ENCODE data around the gene ANKIB1. TPM values are rescaled to one million over a fixed set of nuclear protein-coding genes. Genes with fewer than 3 reads are reported as not detected.
"Not testable (repeated sequence)": the region's sequence is repeated elsewhere in the genome, so short reads cannot be mapped to it uniquely, and the experiment has no call there.

Gene ANKIB1
- total and polyA plus RNA-seq, 2 donors from 2014 or later = 10.7 to 59.0 TPM

DNA sequence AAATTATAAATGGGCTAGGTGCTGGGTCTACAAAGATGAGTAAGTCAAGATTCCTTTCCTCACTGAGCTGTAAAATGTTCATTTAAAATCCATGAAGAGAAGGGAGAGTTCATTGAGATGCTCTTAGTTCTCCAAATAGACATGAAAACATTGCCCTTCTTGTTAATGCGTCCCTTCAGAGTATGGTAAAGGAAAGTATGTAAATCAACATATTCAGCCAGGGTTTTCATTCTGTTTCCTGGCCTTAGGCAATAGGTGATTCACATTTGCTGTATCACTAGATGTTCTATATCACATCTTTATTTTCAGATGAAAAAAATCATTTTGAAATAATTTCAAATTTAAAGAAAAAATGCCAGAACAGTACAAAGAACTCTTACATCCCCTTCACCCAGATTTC is 5.4 kb downstream of the ANKIB1 start:
- intact Hi-C loops (cut with DNase I) = no loop called here
- TF ChIP-seq, protein P1, sequence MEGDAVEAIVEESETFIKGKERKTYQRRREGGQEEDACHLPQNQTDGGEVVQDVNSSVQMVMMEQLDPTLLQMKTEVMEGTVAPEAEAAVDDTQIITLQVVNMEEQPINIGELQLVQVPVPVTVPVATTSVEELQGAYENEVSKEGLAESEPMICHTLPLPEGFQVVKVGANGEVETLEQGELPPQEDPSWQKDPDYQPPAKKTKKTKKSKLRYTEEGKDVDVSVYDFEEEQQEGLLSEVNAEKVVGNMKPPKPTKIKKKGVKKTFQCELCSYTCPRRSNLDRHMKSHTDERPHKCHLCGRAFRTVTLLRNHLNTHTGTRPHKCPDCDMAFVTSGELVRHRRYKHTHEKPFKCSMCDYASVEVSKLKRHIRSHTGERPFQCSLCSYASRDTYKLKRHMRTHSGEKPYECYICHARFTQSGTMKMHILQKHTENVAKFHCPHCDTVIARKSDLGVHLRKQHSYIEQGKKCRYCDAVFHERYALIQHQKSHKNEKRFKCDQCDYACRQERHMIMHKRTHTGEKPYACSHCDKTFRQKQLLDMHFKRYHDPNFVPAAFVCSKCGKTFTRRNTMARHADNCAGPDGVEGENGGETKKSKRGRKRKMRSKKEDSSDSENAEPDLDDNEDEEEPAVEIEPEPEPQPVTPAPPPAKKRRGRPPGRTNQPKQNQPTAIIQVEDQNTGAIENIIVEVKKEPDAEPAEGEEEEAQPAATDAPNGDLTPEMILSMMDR (IDR thresholded peaks at IDR 0.05; ENCODE audit: borderline replicate concordance, extremely low read depth, insufficient read depth) = no peak
- FAIRE-seq = no peak
- Histone ChIP-seq H3K9me3 (ENCODE audit: control insufficient read depth in 2 of 3, insufficient read depth in 1 of 3, low read length in 3 of 3) (no peaks in the 10 kb centered on the region), H3K9ac (ENCODE audit: low read length in 3 of 3) (no peak overlapping the region), H3K4me3 (ENCODE audit: low read length in 3 of 3) (no peak overlapping the region), H3K27me3 (ENCODE audit: control insufficient read depth, insufficient read depth, low read length) (no peaks in the 10 kb centered on the region), H3K4me1 (ENCODE audit: control insufficient read depth in 2 of 3, insufficient read depth in 2 of 3, low read depth in 1 of 3, low read length in 3 of 3) (no peaks in the 10 kb centered on the region), H3K36me3 (ENCODE audit: control insufficient read depth in 2 of 3, insufficient read depth in 3 of 3, low read length in 3 of 3) (no peaks in the 10 kb centered on the region), H3K27ac (ENCODE audit: low read depth in 2 of 2, low read length in 2 of 2) (no peak overlapping the region)
- DNase-seq = no peak

DNA sequence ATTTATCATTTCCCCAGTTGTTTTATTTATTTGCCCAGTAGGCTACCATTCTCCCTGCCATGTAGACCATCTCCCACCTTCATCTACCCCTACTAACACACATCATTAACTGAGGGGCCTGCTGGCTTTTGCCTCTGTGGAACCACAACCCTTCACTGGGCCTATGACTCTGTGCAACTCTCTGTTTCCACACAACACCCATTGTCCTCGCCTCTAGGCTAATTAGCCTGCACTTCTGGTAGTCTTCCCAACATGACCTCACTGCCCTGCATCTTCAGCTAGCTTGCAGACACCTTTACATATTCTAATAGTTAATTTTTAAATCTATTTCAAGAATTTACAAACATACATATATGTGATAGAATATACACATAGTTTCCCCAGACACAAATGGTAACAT is 7.5 kb downstream of the ANKIB1 start:
- no peak overlapping the region for H3K27ac ChIP-seq (ENCODE audit: low read depth in 2 of 2, low read length in 2 of 2)
- H3K36me3 ChIP-seq (ENCODE audit: control insufficient read depth in 2 of 3, insufficient read depth in 3 of 3, low read length in 3 of 3) = no peaks in the 10 kb centered on the region
- intact Hi-C loops (cut with DNase I) = no loop called here
- FAIRE-seq (no peak), DNase-seq (no peak)
- no peak overlapping the region for H3K9ac ChIP-seq (ENCODE audit: low read length in 3 of 3)
- no peaks in the 10 kb centered on the region for H3K27me3 ChIP-seq (ENCODE audit: control insufficient read depth, insufficient read depth, low read length)
- H3K4me1 ChIP-seq (ENCODE audit: control insufficient read depth in 2 of 3, insufficient read depth in 2 of 3, low read depth in 1 of 3, low read length in 3 of 3) = no peaks in the 10 kb centered on the region
- no peaks in the 10 kb centered on the region for H3K9me3 ChIP-seq (ENCODE audit: control insufficient read depth in 2 of 3, insufficient read depth in 1 of 3, low read length in 3 of 3)
- TF ChIP-seq, protein P1 (IDR thresholded peaks at IDR 0.05; ENCODE audit: borderline replicate concordance, extremely low read depth, insufficient read depth) = no peak
- H3K4me3 ChIP-seq (ENCODE audit: low read length in 3 of 3) = no peak overlapping the region

DNA sequence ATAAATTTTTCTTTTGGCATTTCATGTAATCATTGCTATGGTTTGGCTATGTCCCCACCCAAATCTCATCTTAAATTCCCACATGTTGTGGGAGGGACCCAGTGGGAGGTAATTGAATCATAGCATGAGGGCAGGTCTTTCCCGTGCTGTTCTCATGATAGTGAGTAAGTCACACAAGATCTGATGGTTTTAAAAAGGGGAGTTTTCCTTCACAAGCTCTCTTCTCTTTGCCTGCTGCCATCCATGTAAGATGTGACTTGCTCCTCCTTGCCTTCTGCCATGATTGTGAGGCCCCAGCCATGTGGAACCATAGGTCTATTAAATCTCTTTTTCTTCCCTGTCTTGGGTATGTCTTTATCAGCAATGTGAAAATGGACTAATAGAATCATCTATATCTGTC is 9.0 kb downstream of the ANKIB1 start:
- H3K9ac ChIP-seq (ENCODE audit: low read length in 3 of 3) = not testable (repeated sequence)

DNA sequence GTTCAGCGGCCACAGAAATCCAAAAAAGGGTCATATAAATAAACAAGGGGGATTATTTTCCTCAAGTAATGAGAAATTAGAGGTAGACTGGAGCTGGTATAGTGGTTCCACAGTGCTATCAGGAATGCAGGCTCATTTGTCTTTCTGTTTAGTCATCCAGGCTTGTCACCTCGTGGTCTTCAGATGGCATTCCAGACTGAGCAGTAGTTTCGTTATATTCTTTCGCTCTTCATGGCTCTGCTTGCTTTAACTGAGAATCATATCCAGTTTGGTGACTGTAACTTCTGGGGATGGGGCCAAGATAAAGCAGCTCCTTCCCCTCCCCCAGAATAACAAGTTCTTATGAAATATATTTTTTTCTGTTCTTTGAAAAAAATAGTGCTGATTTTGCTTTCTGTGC is 9.5 kb downstream of the ANKIB1 start:
- no peaks in the 10 kb centered on the region for H3K9me3 ChIP-seq (ENCODE audit: control insufficient read depth in 2 of 3, insufficient read depth in 1 of 3, low read length in 3 of 3)
- H3K36me3 ChIP-seq (ENCODE audit: control insufficient read depth in 2 of 3, insufficient read depth in 3 of 3, low read length in 3 of 3) = no peaks in the 10 kb centered on the region
- DNase-seq = no peak
- H3K27me3 ChIP-seq (ENCODE audit: control insufficient read depth, insufficient read depth, low read length) = no peaks in the 10 kb centered on the region
- H3K9ac ChIP-seq (ENCODE audit: low read length in 3 of 3) = no peak overlapping the region
- no peak for FAIRE-seq
- H3K4me1 ChIP-seq (ENCODE audit: control insufficient read depth in 2 of 3, insufficient read depth in 2 of 3, low read depth in 1 of 3, low read length in 3 of 3) = no peaks in the 10 kb centered on the region
- TF ChIP-seq, protein P1 (IDR thresholded peaks at IDR 0.05; ENCODE audit: borderline replicate concordance, extremely low read depth, insufficient read depth) = no peak
- H3K27ac ChIP-seq (ENCODE audit: low read depth in 2 of 2, low read length in 2 of 2) = no peak overlapping the region
- H3K4me3 ChIP-seq (ENCODE audit: low read length in 3 of 3) = no peak overlapping the region
- intact Hi-C loops (cut with DNase I) = no loop called here

More for the DNA sequence above, 9.0 kb downstream of the ANKIB1 start:
- H3K36me3 ChIP-seq (ENCODE audit: control insufficient read depth in 2 of 3, insufficient read depth in 3 of 3, low read length in 3 of 3); FAIRE-seq; intact Hi-C loops (cut with DNase I); H3K9me3 ChIP-seq (ENCODE audit: control insufficient read depth in 2 of 3, insufficient read depth in 1 of 3, low read length in 3 of 3); H3K27me3 ChIP-seq (ENCODE audit: control insufficient read depth, insufficient read depth, low read length); H3K27ac ChIP-seq (ENCODE audit: low read depth in 2 of 2, low read length in 2 of 2); H3K4me1 ChIP-seq (ENCODE audit: control insufficient read depth in 2 of 3, insufficient read depth in 2 of 3, low read depth in 1 of 3, low read length in 3 of 3); DNase-seq; H3K4me3 ChIP-seq (ENCODE audit: low read length in 3 of 3): not testable (repeated sequence)

Data from kidney (tissue), 14 donors.